ENCODE data around the gene TRIO.
"Not testable (repeated sequence)": the region's sequence is repeated elsewhere in the genome, so short reads cannot be mapped to it uniquely, and the experiment has no call there.

TRIO gene

GRCh38 chr5:14186059-14186830 is 43.1 kb downstream of the TRIO start:
- no peak for DNase-seq (ENCODE audit: low read depth)

- DNase-seq (ENCODE audit: low read depth), result no peak
Measured at GRCh38 chr5:14187157-14187556, 44.0 kb downstream of the TRIO start.

- no peak for DNase-seq (ENCODE audit: low read depth)
Measured at GRCh38 chr5:14187660-14188059, 44.5 kb downstream of the TRIO start.

GRCh38 chr5:14188778-14189177 is 45.6 kb downstream of the TRIO start:
- no peak for DNase-seq (ENCODE audit: low read depth)

- DNase-seq (ENCODE audit: low read depth), result no peak
Measured at GRCh38 chr5:14189680-14190079, 46.5 kb downstream of the TRIO start.

- DNase-seq (ENCODE audit: low read depth), result no peak
Measured at GRCh38 chr5:14190194-14191164, 47.3 kb downstream of the TRIO start.

GRCh38 chr5:14191325-14191724 is 48.2 kb downstream of the TRIO start:
- DNase-seq (ENCODE audit: low read depth), result no peak

- no peak for DNase-seq (ENCODE audit: low read depth)
Measured at GRCh38 chr5:14193496-14193895, 50.4 kb downstream of the TRIO start.

- no peak for DNase-seq (ENCODE audit: low read depth)
Measured at GRCh38 chr5:14195588-14195987, 52.4 kb downstream of the TRIO start.

- no peak for DNase-seq (ENCODE audit: low read depth)
Measured at GRCh38 chr5:14197056-14197455, 53.9 kb downstream of the TRIO start.

GRCh38 chr5:14199902-14200301 is 56.8 kb downstream of the TRIO start:
- DNase-seq (ENCODE audit: low read depth), result no peak

GRCh38 chr5:14200312-14200990 is 57.3 kb downstream of the TRIO start:
- no peak for DNase-seq (ENCODE audit: low read depth)

GRCh38 chr5:14201325-14202045 is 58.3 kb downstream of the TRIO start:
- no peak for DNase-seq (ENCODE audit: low read depth)

- DNase-seq (ENCODE audit: low read depth), result no peak
Measured at GRCh38 chr5:14202462-14202861, 59.3 kb downstream of the TRIO start.

- no peak for DNase-seq (ENCODE audit: low read depth)
Measured at GRCh38 chr5:14204011-14204670, 61.0 kb downstream of the TRIO start.

- no peak for DNase-seq (ENCODE audit: low read depth)
Measured at GRCh38 chr5:14204785-14205321, 61.7 kb downstream of the TRIO start.

- no peak for DNase-seq (ENCODE audit: low read depth)
Measured at GRCh38 chr5:14206028-14206725, 63.0 kb downstream of the TRIO start.

GRCh38 chr5:14207428-14207827 is 64.3 kb downstream of the TRIO start:
- DNase-seq (ENCODE audit: low read depth), result not testable (repeated sequence)

GRCh38 chr5:14208071-14209021 is 65.2 kb downstream of the TRIO start:
- no peak for DNase-seq (ENCODE audit: low read depth)
